Caco-2 (cell line): Measurements from ENCODE around the gene OR2AE1. TPM values are rescaled to one million over a fixed set of nuclear protein-coding genes. Genes with fewer than 3 reads are reported as not detected.

Experiments
- BruUV-seq: library from RNA; stranded (reverse); fragments of 400-500 nt; replicated peaks from 2 replicates; lab custom pipeline; 2021; lab: Mats Ljungman, UMichigan
- CTCF ChIA-PET: fragments of 300-600 bp; sonication (Branson Sonifier 250); formaldehyde crosslinking; loops from one replicate; lab custom pipeline; 2022; ENCODE audit warnings: antibody characterized with exemption; lab: Charles Lee
- POLR2A ChIA-PET: fragments of 300-600 bp; sonication (Branson Sonifier 250); formaldehyde crosslinking; loops from one replicate; lab custom pipeline; 2022; ENCODE audit warnings: antibody characterized with exemption; lab: Charles Lee
- DNase-seq, 2 experiments: peaks; one replicate each; pipeline versions ENCODE4 v3.0.0 to v3.0.0-alpha.2; 2020 to 2022
- H3K27me3 ChIP-seq: replicated peaks from 2 replicates; pipeline ENCODE4 v1.6.0; 2011; ENCODE audit warnings: low read length; ENCODE audit not compliant: control insufficient read depth, insufficient read depth
- H3K36me3 ChIP-seq: 2 replicates; pipeline ENCODE4 v1.5.1; 2011; ENCODE audit warnings: low read length; ENCODE audit not compliant: control insufficient read depth, insufficient read depth
- H3K4me1 ChIP-seq: fragments of 250-450 bp; sonication (Bioruptor Pico); 2 replicates; pipeline ENCODE4 v1.5.1; 2020; ENCODE audit warnings: mild to moderate bottlenecking
- H3K4me3 ChIP-seq: 2 replicates; pipeline ENCODE4 v1.5.1; 2011; ENCODE audit warnings: low read depth, mild to moderate bottlenecking, control low read depth, low read length
- H3K9me3 ChIP-seq: fragments of 250-450 bp; sonication (Bioruptor Pico); 2 replicates; pipeline ENCODE4 v1.5.1; 2020; ENCODE audit warnings: mild to moderate bottlenecking, moderate library complexity
- H3K27ac Mint-ChIP-seq: one replicate; pipeline ENCODE4 v1.8.0; 2022; ENCODE audit warnings: mixed read lengths; ENCODE audit not compliant: unreplicated experiment
- H3K27me3 Mint-ChIP-seq: one replicate; pipeline ENCODE4 v1.8.0; 2022; ENCODE audit warnings: mixed read lengths; ENCODE audit not compliant: insufficient read depth, unreplicated experiment
- H3K36me3 Mint-ChIP-seq: one replicate; pipeline ENCODE4 v1.8.0; 2022; ENCODE audit warnings: mild to moderate bottlenecking, mixed read lengths; ENCODE audit not compliant: insufficient read depth, unreplicated experiment
- H3K4me1 Mint-ChIP-seq: one replicate; pipeline ENCODE4 v1.8.0; 2022; ENCODE audit warnings: low read depth, mixed read lengths; ENCODE audit not compliant: unreplicated experiment
- H3K4me3 Mint-ChIP-seq: one replicate; pipeline ENCODE4 v1.8.0; 2022; ENCODE audit warnings: mild to moderate bottlenecking, moderate library complexity, mixed read lengths; ENCODE audit not compliant: unreplicated experiment
- H3K9me3 Mint-ChIP-seq: one replicate; pipeline ENCODE4 v1.8.0; 2022; ENCODE audit warnings: mixed read lengths; ENCODE audit not compliant: unreplicated experiment
- intact Hi-C: fragments of 100-400 bp; cut with micrococcal nuclease; formaldehyde crosslinking; loops from one replicate; pipeline ENCODE4 v1.10.0; 2022; ENCODE audit not compliant: unreplicated experiment
- total RNA-seq: library from RNA; stranded (reverse); gene quantifications from 2 replicates; pipeline ENCODE4 v1.2.3, GENCODE V29; 2022
- TF ChIP-seq, protein P1 (sequence below), 2 experiments: fragments of 200-600 bp in 1 of 2; IDR thresholded peaks; 1 replicate in 1 of 2; 2 replicates in 1 of 2; pipeline versions ENCODE4 v1.5.1 to v1.8.0; 2011 to 2022; ENCODE audit warnings: antibody characterized with exemption in 1 of 2, control low read depth in 1 of 2, inconsistent platforms in 1 of 2, low read depth in 1 of 2, low read length in 1 of 2, mild to moderate bottlenecking in 1 of 2, moderate library complexity in 1 of 2; ENCODE audit not compliant: insufficient read depth in 1 of 2, severe bottlenecking in 1 of 2, unreplicated experiment in 1 of 2

The OR2AE1 gene
- total RNA-seq, 1 experiment from 2014 or later = not detected

DNA sequence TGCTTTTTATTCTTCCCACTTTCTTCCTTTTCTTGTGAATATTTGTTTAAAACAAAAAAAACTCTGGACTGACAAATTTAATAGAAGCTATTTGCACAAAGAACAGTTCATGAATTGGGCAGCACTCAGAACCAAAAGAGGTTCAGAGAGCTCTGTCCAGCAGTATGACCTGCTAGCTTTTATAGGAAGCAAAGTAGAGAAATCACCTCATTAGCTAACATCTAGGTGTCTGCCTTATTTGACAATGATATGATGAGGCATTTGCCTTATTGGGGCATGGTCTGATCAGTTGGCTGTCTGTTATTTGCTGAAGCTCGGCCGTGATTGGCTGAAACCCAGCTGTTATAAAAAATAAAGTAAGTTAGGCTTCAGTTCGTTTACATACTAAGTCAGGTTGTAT lies 43.3 kb upstream of the OR2AE1 start:
- ChIA-PET CTCF (interaction anchor here (0.8 to 1.7 kb wide), 4 partner anchors 9 to 416 kb away, joined by 3 to 9 read pairs (median 3); partner anchors contain the start of genes GJC3 and ZKSCAN5), POLR2A (interaction anchor here (0.5 to 1.2 kb wide), 2 partner anchors 95 to 509 kb away, joined by 3 read pairs; partner anchors contain the start of gene ZKSCAN1)
- Mint-ChIP-seq H3K4me3 (peak overlapping the region; percentile 97), H3K4me1 (peaks cover 11% of the 10 kb centered on the region), H3K9me3 (peaks cover 18% of the 10 kb centered on the region), H3K27ac (peak overlapping the region; percentile 97), H3K36me3 (peaks cover 25% of the 10 kb centered on the region), H3K27me3 (no peaks in the 10 kb centered on the region)
- no TSS peak for BruUV-seq
- Histone ChIP-seq H3K4me3 (peak overlapping the region; percentile 89), H3K27me3 (no peaks in the 10 kb centered on the region), H3K9me3 (no peaks in the 10 kb centered on the region), H3K4me1 (peaks cover 13% of the 10 kb centered on the region; the same call in 1 of the 2 replicates), H3K36me3 (peaks cover 2% of the 10 kb centered on the region)
- intact Hi-C loops = no loop called here
- TF ChIP-seq, protein P1, sequence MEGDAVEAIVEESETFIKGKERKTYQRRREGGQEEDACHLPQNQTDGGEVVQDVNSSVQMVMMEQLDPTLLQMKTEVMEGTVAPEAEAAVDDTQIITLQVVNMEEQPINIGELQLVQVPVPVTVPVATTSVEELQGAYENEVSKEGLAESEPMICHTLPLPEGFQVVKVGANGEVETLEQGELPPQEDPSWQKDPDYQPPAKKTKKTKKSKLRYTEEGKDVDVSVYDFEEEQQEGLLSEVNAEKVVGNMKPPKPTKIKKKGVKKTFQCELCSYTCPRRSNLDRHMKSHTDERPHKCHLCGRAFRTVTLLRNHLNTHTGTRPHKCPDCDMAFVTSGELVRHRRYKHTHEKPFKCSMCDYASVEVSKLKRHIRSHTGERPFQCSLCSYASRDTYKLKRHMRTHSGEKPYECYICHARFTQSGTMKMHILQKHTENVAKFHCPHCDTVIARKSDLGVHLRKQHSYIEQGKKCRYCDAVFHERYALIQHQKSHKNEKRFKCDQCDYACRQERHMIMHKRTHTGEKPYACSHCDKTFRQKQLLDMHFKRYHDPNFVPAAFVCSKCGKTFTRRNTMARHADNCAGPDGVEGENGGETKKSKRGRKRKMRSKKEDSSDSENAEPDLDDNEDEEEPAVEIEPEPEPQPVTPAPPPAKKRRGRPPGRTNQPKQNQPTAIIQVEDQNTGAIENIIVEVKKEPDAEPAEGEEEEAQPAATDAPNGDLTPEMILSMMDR (IDR thresholded peaks at IDR 0.05; ENCODE audit: insufficient read depth in 1 of 2, low read depth in 1 of 2, low read length in 1 of 2, severe bottlenecking in 1 of 2, unreplicated experiment in 1 of 2) = no peak
- DNase-seq = no peak

GRCh38 chr7:99919814-99920112 lies 42.9 kb upstream of the OR2AE1 start:
- H3K36me3 ChIP-seq = peaks cover 2% of the 10 kb centered on the region
- H3K27me3 ChIP-seq = no peaks in the 10 kb centered on the region
- H3K4me1 ChIP-seq = peaks cover 13% of the 10 kb centered on the region; the same call in 1 of the 2 replicates
- Mint-ChIP-seq H3K27me3 (no peaks in the 10 kb centered on the region), H3K4me3 (peak overlapping the region; percentile 97), H3K4me1 (peaks cover 11% of the 10 kb centered on the region), H3K27ac (peak overlapping the region; percentile 97), H3K36me3 (peaks cover 25% of the 10 kb centered on the region), H3K9me3 (peaks cover 18% of the 10 kb centered on the region)
- CTCF ChIA-PET = interaction anchor here (0.8 to 1.7 kb wide), 5 partner anchors 10 to 415 kb away, joined by 3 to 9 read pairs (median 3); partner anchors contain the start of genes GJC3, ZKSCAN5 and ZSCAN25
- POLR2A ChIA-PET = interaction anchor here (1.2 kb wide), 2 partner anchors 10 to 95 kb away, joined by 3 to 4 read pairs; partner anchors contain the start of genes GJC3 and ZKSCAN1
- intact Hi-C loops = loop anchor here (2.0 kb wide), 2 partner anchors 133 to 161 kb away; partner anchors contain the start of gene ZNF3
- TF ChIP-seq, protein P1 (IDR thresholded peaks at IDR 0.05; ENCODE audit: insufficient read depth in 1 of 2, low read depth in 1 of 2, low read length in 1 of 2, severe bottlenecking in 1 of 2, unreplicated experiment in 1 of 2) = no peak
- no peak for DNase-seq
- H3K9me3 ChIP-seq = no peaks in the 10 kb centered on the region
- BruUV-seq = no TSS peak
- H3K4me3 ChIP-seq = peak overlapping the region; percentile 89

DNA sequence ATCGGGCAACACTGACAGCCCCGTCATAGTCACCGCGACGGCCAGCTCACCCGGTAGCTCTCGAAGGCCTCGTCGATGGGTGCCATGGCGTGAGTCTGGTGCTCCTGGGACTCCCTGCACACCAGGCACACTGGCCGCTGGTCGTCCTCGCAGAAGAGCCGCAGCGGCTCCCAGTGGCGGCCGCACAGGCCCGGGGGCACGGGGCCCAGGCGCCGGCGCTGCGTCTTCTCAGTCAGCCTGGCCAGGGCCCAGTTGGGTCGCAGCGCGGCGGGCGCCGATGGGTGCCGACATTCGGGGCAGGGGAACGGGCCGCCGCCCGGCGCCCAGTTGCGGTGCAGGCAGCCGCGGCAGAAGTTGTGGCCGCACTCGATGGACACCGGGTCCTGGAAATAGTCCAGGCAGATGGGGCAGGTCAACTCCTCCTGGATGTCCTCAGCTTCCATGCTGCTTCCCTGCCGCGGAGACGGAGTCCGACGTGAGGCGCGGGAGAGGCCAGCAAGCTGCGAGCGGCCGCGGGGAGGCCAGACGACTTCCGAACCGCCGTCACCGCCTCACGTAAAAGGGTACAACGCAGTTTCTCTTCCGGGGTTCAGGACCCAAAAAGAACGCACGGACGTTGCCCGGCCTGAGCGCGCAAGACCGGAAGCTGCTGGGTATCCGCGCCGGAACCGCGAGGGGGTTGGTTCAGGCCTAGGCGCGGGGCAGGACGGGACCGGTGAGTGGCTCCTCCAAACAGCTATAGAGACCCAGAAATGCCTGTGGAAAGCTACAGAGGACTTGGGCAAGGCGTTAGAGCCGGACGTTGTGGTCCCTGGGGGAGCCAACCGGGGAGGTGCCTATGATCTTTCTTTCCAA lies 42.4 kb upstream of the OR2AE1 start, which contains the start of gene TRIM4:
Gene TRIM4, minus strand, starts transcription at position 572 of the 855 bp plus-strand sequence. Its CDS starts 129 bp downstream, at position 443.
- peaks cover 26% of the 10 kb centered on the region for H3K36me3 Mint-ChIP-seq
- H3K27me3 ChIP-seq = no peaks in the 10 kb centered on the region
- H3K27ac Mint-ChIP-seq = peak within 1 kb of the TSS; percentile 97
- no peaks in the 10 kb centered on the region for H3K9me3 ChIP-seq
- TSS peak; percentile 51 for BruUV-seq
- H3K4me1 ChIP-seq = peaks cover 13% of the 10 kb centered on the region; the same call in 1 of the 2 replicates
- H3K4me1 Mint-ChIP-seq = peaks cover 11% of the 10 kb centered on the region
- ChIA-PET POLR2A (interaction anchor here (0.7 to 1.2 kb wide), 4 partner anchors 10 to 96 kb away, joined by 3 to 4 read pairs (median 4); partner anchors contain the start of genes GJC3, OR2AE1 and ZKSCAN1), CTCF (interaction anchor here (0.7 to 1.7 kb wide), 7 partner anchors 10 to 415 kb away, joined by 3 to 9 read pairs (median 3); partner anchors contain the start of genes GJC3, ZKSCAN5 and ZSCAN25)
- peak within 1 kb of the TSS; percentile 89 for H3K4me3 ChIP-seq
- DNase-seq = peak; percentile 90 to 91
- intact Hi-C loops = loop anchor here (2.0 kb wide), 2 partner anchors 134 to 162 kb away; partner anchors contain the start of gene ZNF3
- no peaks in the 10 kb centered on the region for H3K27me3 Mint-ChIP-seq
- peaks cover 18% of the 10 kb centered on the region for H3K9me3 Mint-ChIP-seq
- TF ChIP-seq, protein P1 (IDR thresholded peaks at IDR 0.05; ENCODE audit: insufficient read depth in 1 of 2, low read depth in 1 of 2, low read length in 1 of 2, severe bottlenecking in 1 of 2, unreplicated experiment in 1 of 2) = peak in 1 of 2 experiments; percentile 42
- peak within 1 kb of the TSS; percentile 97 for H3K4me3 Mint-ChIP-seq
- H3K36me3 ChIP-seq = peaks cover 2% of the 10 kb centered on the region
